Medulla oblongata (tissue), 1 donor: Measurements from ENCODE around the gene ARL8B.

ENCODE experiments used
- DNase-seq: peaks from one replicate; pipeline ENCODE4 v3.0.0-alpha.2; 2015; ENCODE audit errors: extremely low spot score

ARL8B gene

GRCh38 chr3:5186089-5186857 is 64.2 kb downstream of the ARL8B start:
- DNase-seq, result peak; percentile 34

GRCh38 chr3:5186858-5187155 is 64.7 kb downstream of the ARL8B start:
- peak; percentile 32 for DNase-seq

GRCh38 chr3:5187156-5187919 is 65.2 kb downstream of the ARL8B start, which contains the start of gene EDEM1:
Gene EDEM1, plus strand, starts transcription at chr3:5187707. Its CDS starts 99 bp downstream, at chr3:5187806.
- peak; percentile 98 for DNase-seq

- peak; percentile 33 for DNase-seq
Observed at GRCh38 chr3:5187920-5188418, 65.9 kb downstream of the ARL8B start.

GRCh38 chr3:5188419-5189221 is 66.5 kb downstream of the ARL8B start:
- DNase-seq, result no peak

GRCh38 chr3:5190147-5190791 is 68.2 kb downstream of the ARL8B start:
- DNase-seq, result no peak

- DNase-seq, result no peak
Observed at GRCh38 chr3:5191555-5192304, 69.6 kb downstream of the ARL8B start.

- no peak for DNase-seq
Observed at GRCh38 chr3:5192571-5193365, 70.7 kb downstream of the ARL8B start.

GRCh38 chr3:5194341-5194740 is 72.2 kb downstream of the ARL8B start:
- no peak for DNase-seq

- peak; percentile 23 for DNase-seq
Observed at GRCh38 chr3:5194801-5195509, 72.9 kb downstream of the ARL8B start.

- DNase-seq, result peak; percentile 43
Observed at GRCh38 chr3:5195605-5196004, 73.5 kb downstream of the ARL8B start.

- no peak for DNase-seq
Observed at GRCh38 chr3:5197022-5197421, 74.9 kb downstream of the ARL8B start.

GRCh38 chr3:5197470-5198312 is 75.6 kb downstream of the ARL8B start:
- peak; percentile 50 for DNase-seq

GRCh38 chr3:5198313-5198677 is 76.2 kb downstream of the ARL8B start:
- no peak for DNase-seq

- peak; percentile 48 for DNase-seq
Observed at GRCh38 chr3:5198986-5199731, 77.1 kb downstream of the ARL8B start.

- no peak for DNase-seq
Observed at GRCh38 chr3:5201536-5201935, 79.4 kb downstream of the ARL8B start.

GRCh38 chr3:5202222-5202621 is 80.1 kb downstream of the ARL8B start:
- no peak for DNase-seq
